ENCODE results near the gene TMED9. TPM values are rescaled to one million over a fixed set of nuclear protein-coding genes. Genes with fewer than 3 reads are reported as not detected.

TMED9 gene
- total and polyA plus RNA-seq, 9 of the 15 experiments (the other 6 are each of a cell fraction or from before 2014, with no cell fraction given) = 43.7 to 301 (median 90.0) TPM

DNA sequence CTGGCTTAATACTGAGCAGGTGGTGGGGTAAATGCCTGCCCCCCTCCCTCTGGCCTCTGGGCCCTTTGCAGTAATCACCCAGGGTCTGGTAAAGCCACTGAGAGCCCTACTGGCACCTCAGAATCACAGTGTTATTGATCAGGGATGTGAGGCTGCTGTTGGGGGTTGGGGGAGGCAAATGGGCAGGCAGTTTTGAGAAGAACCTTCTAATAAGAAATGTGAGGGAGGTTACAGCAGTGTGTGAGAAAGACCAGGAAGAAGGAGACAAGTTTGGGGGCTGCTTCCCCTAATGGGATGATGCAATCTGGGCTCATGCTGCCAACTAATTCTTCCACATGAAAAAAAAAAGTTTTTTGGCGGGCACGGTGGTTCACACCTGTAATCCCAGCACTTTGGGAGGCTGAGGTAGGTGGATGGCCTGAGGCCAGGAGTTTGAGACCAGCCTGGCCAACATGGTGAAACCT, 4.8 kb downstream of the TMED9 start:
- Histone ChIP-seq H3K36me3 (ENCODE audit: control insufficient read depth, insufficient read depth, low read length) (peaks cover 39% of the 10 kb centered on the region), H3K4me1 (replicated peaks in 1 of 2; ENCODE audit: control insufficient read depth in 2 of 2, insufficient read depth in 2 of 2, low read length in 2 of 2) (peaks cover 13 to 30% of the 10 kb centered on the region in 2 experiments; a peak in 4 of 5 replicates), H3K27me3 (ENCODE audit: control insufficient read depth in 2 of 2, insufficient read depth in 2 of 2, low read length in 2 of 2) (no peaks in the 10 kb centered on the region), H3K4me3 (no peak overlapping the region), H3K9me1 (ENCODE audit: control insufficient read depth, insufficient read depth, low read length) (no peaks in the 10 kb centered on the region), H3K79me2 (ENCODE audit: control insufficient read depth, insufficient read depth, low read length) (peaks cover 36% of the 10 kb centered on the region), H2AFZ (ENCODE audit: low read depth, low read length) (no peak overlapping the region), H3K4me2 (ENCODE audit: insufficient read depth, low read length) (no peak overlapping the region), H3K9me3 (replicated peaks; ENCODE audit: control insufficient read depth, insufficient read depth, low read depth, low read length) (no peaks in the 10 kb centered on the region), H3K27ac (ENCODE audit: extremely low read depth, low read depth, low read length) (no peak overlapping the region; the same call in 2 of the 3 replicates), H4K20me1 (replicated peaks; ENCODE audit: control insufficient read depth, insufficient read depth, low read length) (peaks cover 7% of the 10 kb centered on the region), H3K9ac (ENCODE audit: insufficient read depth in 1 of 2, low read depth in 2 of 2, low read length in 2 of 2) (no peak overlapping the region)
- no peak for ATAC-seq
- no TSS peak for BruUV-seq (replicated peaks)
- no peak for DNase-seq (ENCODE audit: extremely low read depth in 1 of 4, low spot score in 3 of 4)
- in situ Hi-C loops (cut with MboI) = no loop called here
- ChIA-PET CTCF (ENCODE audit: low intra/inter-chr PET ratio) (no interaction called here), POLR2A (interaction anchor here (0.5 to 1.4 kb wide), 4 partner anchors 9 to 104 kb away, joined by 3 to 4 read pairs (median 3); no protein-coding TSS in a partner anchor)
- 92% methylated on average over 2 of the region's 2 CpGs for WGBS (ENCODE audit: insufficient coverage, low coverage, missing lambda C conversion rate)
- intact Hi-C loops (cut with micrococcal nuclease) = no loop called here
- no peak for FAIRE-seq
- TF ChIP-seq POLR2AphosphoS5 (IDR thresholded peaks at IDR 0.05; ENCODE audit: control insufficient read depth, insufficient read depth, low read depth, low read length) (0 out of 2 replicates have a peak, but pooled peaks have one; percentile 7), PML (IDR thresholded peaks at IDR 0.05; ENCODE audit: low read length) (peak; percentile 25; the same call in 1 of the 2 replicates), KHSRP (IDR thresholded peaks at IDR 0.05) (no peak), PHB2 (IDR thresholded peaks at IDR 0.05; ENCODE audit: low read depth) (no peak), SMARCE1 (IDR thresholded peaks at IDR 0.05) (no peak), SMARCC2 (IDR thresholded peaks at IDR 0.05; ENCODE audit: low read depth) (no peak), ZNF232 (CRISPR knock-in tag; IDR thresholded peaks at IDR 0.05) (no peak), CEBPB (tag; IDR thresholded peaks at IDR 0.05) (0 out of 2 replicates have a peak, but pooled peaks have one; percentile 9), HLTF (IDR thresholded peaks at IDR 0.05) (no peak)
- TF ChIP-seq, protein P1, sequence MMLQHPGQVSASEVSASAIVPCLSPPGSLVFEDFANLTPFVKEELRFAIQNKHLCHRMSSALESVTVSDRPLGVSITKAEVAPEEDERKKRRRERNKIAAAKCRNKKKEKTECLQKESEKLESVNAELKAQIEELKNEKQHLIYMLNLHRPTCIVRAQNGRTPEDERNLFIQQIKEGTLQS (IDR thresholded peaks at IDR 0.05) = peak; percentile 68
- TF ChIP-seq, protein P1 (CRISPR knock-in tag; conservative IDR thresholded peaks at IDR 0.05) = no peak
- TF ChIP-seq, protein P2, sequence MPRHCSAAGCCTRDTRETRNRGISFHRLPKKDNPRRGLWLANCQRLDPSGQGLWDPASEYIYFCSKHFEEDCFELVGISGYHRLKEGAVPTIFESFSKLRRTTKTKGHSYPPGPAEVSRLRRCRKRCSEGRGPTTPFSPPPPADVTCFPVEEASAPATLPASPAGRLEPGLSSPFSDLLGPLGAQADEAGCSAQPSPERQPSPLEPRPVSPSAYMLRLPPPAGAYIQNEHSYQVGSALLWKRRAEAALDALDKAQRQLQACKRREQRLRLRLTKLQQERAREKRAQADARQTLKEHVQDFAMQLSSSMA (CRISPR knock-in tag; IDR thresholded peaks at IDR 0.05) = no peak

Measured in K562 (cell line).